ENCODE data around the gene UBE3B. TPM values are rescaled to one million over a fixed set of nuclear protein-coding genes. Genes with fewer than 3 reads are reported as not detected.

Gene UBE3B
- total RNA-seq, 1 donor from 2014 or later = 28.4 TPM

- Mint-ChIP-seq H3K36me3 (peaks cover 40% of the 10 kb centered on the region), H3K4me1 (peaks cover 4% of the 10 kb centered on the region), H3K9me3 (no peaks in the 10 kb centered on the region), H3K27me3 (ENCODE audit: insufficient read depth, low read depth) (peaks cover 3% of the 10 kb centered on the region), H3K27ac (no peak overlapping the region), H3K4me3 (no peak overlapping the region)
- H4K20me1 ChIP-seq (ENCODE audit: low read depth) = peaks cover 8% of the 10 kb centered on the region
- no peak for DNase-seq (ENCODE audit: low spot score)
- H3K4me3 ChIP-seq = no peak overlapping the region
- H3K27ac ChIP-seq = no peak overlapping the region
- no peaks in the 10 kb centered on the region for H3K4me1 ChIP-seq
- no peaks in the 10 kb centered on the region for H3F3A ChIP-seq (ENCODE audit: low read depth)
- no peaks in the 10 kb centered on the region for H3K27me3 ChIP-seq
- H3K9ac ChIP-seq = no peak overlapping the region
- no peak overlapping the region for H2AFZ ChIP-seq (replicated peaks)
- H3K79me2 ChIP-seq (ENCODE audit: low read depth) = no peaks in the 10 kb centered on the region
- no peak overlapping the region for H3K4me2 ChIP-seq
- TF ChIP-seq EZH2phosphoT487 (IDR thresholded peaks at IDR 0.05) = no peak
- TF ChIP-seq CTCF (IDR thresholded peaks at IDR 0.05) = no peak
- TF ChIP-seq EZH2 (IDR thresholded peaks at IDR 0.05) = no peak
- no peaks in the 10 kb centered on the region for H3K36me3 ChIP-seq
- no peaks in the 10 kb centered on the region for H3K9me3 ChIP-seq (ENCODE audit: low read depth)
Measured at GRCh38 chr12:109447482-109447881, 30.0 kb upstream of the UBE3B start.

DNA sequence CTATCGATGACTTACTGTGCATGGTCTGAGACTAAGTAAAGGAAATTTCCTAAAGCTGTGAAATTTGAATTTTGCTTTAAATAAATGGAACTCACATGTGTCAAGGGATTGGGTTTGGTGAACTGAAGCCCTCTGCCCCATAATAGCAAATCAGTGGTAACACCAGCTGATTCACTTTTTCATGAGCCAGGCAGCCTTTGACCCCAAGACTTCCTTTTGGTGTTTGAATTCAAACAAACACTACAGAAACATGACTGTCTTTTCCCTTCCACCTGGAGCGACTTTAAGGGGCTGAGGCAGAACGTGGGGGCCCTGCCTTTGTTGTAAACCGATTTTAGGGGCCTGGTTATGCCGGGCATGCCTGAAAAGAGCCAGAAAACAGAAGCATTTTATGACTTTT, 29.2 kb upstream of the UBE3B start:
- H3K4me1 Mint-ChIP-seq = peaks cover 4% of the 10 kb centered on the region
- peaks cover 40% of the 10 kb centered on the region for H3K36me3 Mint-ChIP-seq

GRCh38 chr12:109448707-109449390, 28.6 kb upstream of the UBE3B start:
- H3K9ac ChIP-seq = no peak overlapping the region
- no peaks in the 10 kb centered on the region for H3K79me2 ChIP-seq (ENCODE audit: low read depth)
- TF ChIP-seq CTCF (IDR thresholded peaks at IDR 0.05) = no peak
- Mint-ChIP-seq H3K9me3 (no peaks in the 10 kb centered on the region), H3K4me3 (no peak overlapping the region), H3K27me3 (ENCODE audit: insufficient read depth, low read depth) (peaks cover 3% of the 10 kb centered on the region), H3K27ac (no peak overlapping the region), H3K4me1 (peaks cover 4% of the 10 kb centered on the region), H3K36me3 (peaks cover 44% of the 10 kb centered on the region)
- no peak for DNase-seq (ENCODE audit: low spot score)
- H3K36me3 ChIP-seq = no peaks in the 10 kb centered on the region
- H3K4me3 ChIP-seq = no peak overlapping the region
- no peak overlapping the region for H3K4me2 ChIP-seq
- no peak overlapping the region for H3K27ac ChIP-seq
- no peaks in the 10 kb centered on the region for H3K4me1 ChIP-seq
- H3F3A ChIP-seq (ENCODE audit: low read depth) = no peaks in the 10 kb centered on the region
- no peaks in the 10 kb centered on the region for H3K27me3 ChIP-seq
- H3K9me3 ChIP-seq (ENCODE audit: low read depth) = no peaks in the 10 kb centered on the region
- no peak overlapping the region for H2AFZ ChIP-seq (replicated peaks)
- peaks cover 8% of the 10 kb centered on the region for H4K20me1 ChIP-seq (ENCODE audit: low read depth)

More for the DNA sequence above, 29.2 kb upstream of the UBE3B start:
- Histone ChIP-seq H4K20me1 (ENCODE audit: low read depth) (peaks cover 8% of the 10 kb centered on the region), H2AFZ (replicated peaks) (no peak overlapping the region), H3K9me3 (ENCODE audit: low read depth) (no peaks in the 10 kb centered on the region), H3K4me2 (no peak overlapping the region), H3K79me2 (ENCODE audit: low read depth) (no peaks in the 10 kb centered on the region), H3K36me3 (no peaks in the 10 kb centered on the region), H3K4me1 (no peaks in the 10 kb centered on the region), H3K27me3 (no peaks in the 10 kb centered on the region), H3K9ac (no peak overlapping the region), H3K27ac (no peak overlapping the region), H3F3A (ENCODE audit: low read depth) (no peaks in the 10 kb centered on the region), H3K4me3 (no peak overlapping the region)
- no peak for TF ChIP-seq EZH2 (IDR thresholded peaks at IDR 0.05)
- TF ChIP-seq CTCF (IDR thresholded peaks at IDR 0.05) = no peak
- no peak for TF ChIP-seq EZH2phosphoT487 (IDR thresholded peaks at IDR 0.05)
- Mint-ChIP-seq H3K4me3 (no peak overlapping the region), H3K9me3 (no peaks in the 10 kb centered on the region), H3K27me3 (ENCODE audit: insufficient read depth, low read depth) (peaks cover 3% of the 10 kb centered on the region), H3K27ac (no peak overlapping the region)
- DNase-seq (ENCODE audit: low spot score) = no peak
